ENCODE data around the gene FOXC1.
A peak's percentile ranks its signal among the peaks of the same experiment; 100 is the strongest.

- TF ChIP-seq EZH2 (IDR thresholded peaks at IDR 0.05) (no peak), CTCF (IDR thresholded peaks at IDR 0.05 in 2 of 3, conservative IDR thresholded peaks at IDR 0.05 in 1 of 3; ENCODE audit: borderline replicate concordance in 1 of 3, insufficient read depth in 1 of 3, low read depth in 2 of 3, low read length in 2 of 3) (no peak), SIN3A (IDR thresholded peaks at IDR 0.05; ENCODE audit: low read depth) (0 out of 2 replicates have a peak, but pooled peaks have one; percentile 16), EGR1 (IDR thresholded peaks at IDR 0.05; ENCODE audit: low read depth) (no peak), JUND (IDR thresholded peaks at IDR 0.05) (no peak), CEBPB (IDR thresholded peaks at IDR 0.05; ENCODE audit: low read depth) (no peak), ATF3 (IDR thresholded peaks at IDR 0.05) (no peak), MAX (IDR thresholded peaks at IDR 0.05) (no peak), YY1 (IDR thresholded peaks at IDR 0.05; ENCODE audit: extremely low read depth, insufficient replicate concordance, low read depth, low read length) (no peak)
These were observed 2.0 kb downstream of the FOXC1 start for GRCh38 chr6:1611572-1612298.

Measured in HCT116 (cell line).